Measurements from ENCODE around the gene CFAP54.

DNA sequence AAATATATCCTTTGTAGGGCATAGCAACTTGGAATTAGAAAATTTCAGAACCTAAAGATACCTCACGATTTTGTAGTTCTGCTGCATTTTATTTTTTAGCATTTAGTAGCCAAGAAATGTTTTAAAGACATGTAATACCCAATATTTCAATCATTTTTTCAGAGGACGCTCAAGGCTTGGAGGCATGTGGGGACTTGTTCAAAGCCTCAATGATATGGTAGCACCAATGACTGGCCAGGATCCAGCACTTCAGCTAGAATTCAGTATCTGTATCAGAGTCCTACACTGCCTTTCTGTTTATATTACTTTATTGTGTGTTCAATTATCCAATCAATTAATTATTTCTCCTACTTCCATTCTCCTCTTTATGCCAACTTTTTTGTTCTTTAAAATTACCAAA, 262.8 kb downstream of the CFAP54 start:
- TF ChIP-seq EZH2 (IDR thresholded peaks at IDR 0.05; ENCODE audit: borderline replicate concordance, low read length), result no peak
- TF ChIP-seq, protein P1, sequence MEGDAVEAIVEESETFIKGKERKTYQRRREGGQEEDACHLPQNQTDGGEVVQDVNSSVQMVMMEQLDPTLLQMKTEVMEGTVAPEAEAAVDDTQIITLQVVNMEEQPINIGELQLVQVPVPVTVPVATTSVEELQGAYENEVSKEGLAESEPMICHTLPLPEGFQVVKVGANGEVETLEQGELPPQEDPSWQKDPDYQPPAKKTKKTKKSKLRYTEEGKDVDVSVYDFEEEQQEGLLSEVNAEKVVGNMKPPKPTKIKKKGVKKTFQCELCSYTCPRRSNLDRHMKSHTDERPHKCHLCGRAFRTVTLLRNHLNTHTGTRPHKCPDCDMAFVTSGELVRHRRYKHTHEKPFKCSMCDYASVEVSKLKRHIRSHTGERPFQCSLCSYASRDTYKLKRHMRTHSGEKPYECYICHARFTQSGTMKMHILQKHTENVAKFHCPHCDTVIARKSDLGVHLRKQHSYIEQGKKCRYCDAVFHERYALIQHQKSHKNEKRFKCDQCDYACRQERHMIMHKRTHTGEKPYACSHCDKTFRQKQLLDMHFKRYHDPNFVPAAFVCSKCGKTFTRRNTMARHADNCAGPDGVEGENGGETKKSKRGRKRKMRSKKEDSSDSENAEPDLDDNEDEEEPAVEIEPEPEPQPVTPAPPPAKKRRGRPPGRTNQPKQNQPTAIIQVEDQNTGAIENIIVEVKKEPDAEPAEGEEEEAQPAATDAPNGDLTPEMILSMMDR (IDR thresholded peaks at IDR 0.05; ENCODE audit: low read length), result no peak

Data from OCI-LY1 (cell line).